COR-L47 (cell line): Measurements from ENCODE around the gene GAS2.

ENCODE experiments used
- DNase-seq: peaks from one replicate; lab custom pipeline; 2025; lab: John Stamatoyannopoulos, UW

The GAS2 gene

GRCh38 chr11:22728600-22729389 is 62.4 kb downstream of the GAS2 start:
- DNase-seq = no peak

GRCh38 chr11:22730319-22730718 is 63.9 kb downstream of the GAS2 start:
- DNase-seq = no peak

GRCh38 chr11:22732588-22732987 is 66.2 kb downstream of the GAS2 start:
- DNase-seq = no peak

- DNase-seq = no peak
Measured at GRCh38 chr11:22733475-22734248, 67.3 kb downstream of the GAS2 start.

DNA sequence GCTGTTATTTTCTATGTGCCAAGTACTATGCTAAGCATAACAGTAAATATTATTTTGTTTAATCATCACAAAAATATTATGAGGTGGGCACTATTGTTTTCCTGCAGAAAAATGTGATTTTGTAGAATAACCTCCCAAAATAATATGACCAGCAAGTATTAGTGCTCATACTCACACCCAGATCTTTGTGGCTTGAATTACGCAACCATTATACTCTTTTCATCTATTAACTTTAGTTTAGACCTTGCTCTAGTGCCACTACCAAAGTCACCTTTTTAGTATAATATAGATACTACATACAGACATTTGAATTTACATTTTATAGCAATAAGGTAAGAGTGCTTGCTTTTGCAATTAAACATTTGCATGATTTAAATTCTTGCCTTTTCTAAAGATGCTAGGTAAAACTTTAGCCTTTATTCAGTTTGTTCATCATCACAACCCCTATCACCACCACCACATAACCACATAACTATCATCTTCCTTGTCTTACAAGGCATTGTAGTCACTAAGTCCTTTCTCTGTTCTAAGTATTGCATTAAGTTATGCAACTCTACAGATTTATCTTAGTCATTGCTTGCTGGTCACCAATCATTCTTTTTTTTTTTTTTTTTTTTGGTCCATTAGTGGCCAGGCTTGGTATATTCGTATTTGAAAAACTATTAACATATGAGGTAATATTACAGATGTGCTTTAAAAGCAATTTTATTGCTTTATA is 68.4 kb downstream of the GAS2 start:
- DNase-seq = no peak

DNA sequence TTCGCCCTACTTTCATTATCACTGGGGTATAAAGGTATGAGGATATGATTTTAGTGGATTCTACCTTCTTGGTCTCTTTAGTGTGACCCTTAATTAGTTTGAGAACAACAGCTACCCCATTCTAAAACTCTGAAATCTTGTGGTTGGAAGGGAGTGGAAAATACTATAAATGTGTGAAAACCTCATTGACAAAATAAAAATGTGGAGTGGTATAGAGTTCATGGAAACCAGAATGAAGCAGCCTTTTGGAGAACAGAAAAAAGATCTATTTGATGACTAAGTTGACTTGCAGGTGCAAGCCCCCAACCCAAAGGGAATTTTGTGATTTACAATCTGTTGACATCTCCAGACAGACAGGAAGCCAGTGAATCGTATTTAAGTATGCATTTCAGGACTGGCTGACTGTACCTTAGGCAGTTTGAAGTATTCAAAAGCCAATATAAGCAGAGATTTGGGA is 75.8 kb downstream of the GAS2 start:
- DNase-seq = no peak

DNA sequence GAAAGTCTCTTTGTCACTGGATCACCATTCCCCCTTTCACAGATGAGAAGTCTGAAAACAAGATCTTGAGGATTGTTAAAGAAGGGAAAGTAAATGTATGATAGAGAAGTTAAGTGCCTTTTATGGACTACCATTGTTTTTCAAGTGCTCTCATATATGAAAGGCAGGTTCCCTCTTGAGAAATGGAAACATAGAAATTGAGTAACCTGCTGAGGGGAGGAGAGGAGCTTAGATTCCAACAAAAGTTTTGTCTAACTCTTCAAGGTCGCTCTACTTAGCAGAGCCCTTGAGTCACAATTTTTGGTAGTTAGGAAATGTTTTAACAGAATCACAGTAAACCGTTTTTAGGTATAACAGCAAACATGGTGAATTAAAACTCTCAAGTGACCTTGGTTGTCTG is 83.1 kb downstream of the GAS2 start:
- DNase-seq = no peak

- no peak for DNase-seq
Measured at GRCh38 chr11:22752908-22753310, 86.5 kb downstream of the GAS2 start.

GRCh38 chr11:22753416-22753815 is 87.0 kb downstream of the GAS2 start:
- no peak for DNase-seq

- no peak for DNase-seq
Measured at GRCh38 chr11:22761066-22761465, 94.7 kb downstream of the GAS2 start.

DNA sequence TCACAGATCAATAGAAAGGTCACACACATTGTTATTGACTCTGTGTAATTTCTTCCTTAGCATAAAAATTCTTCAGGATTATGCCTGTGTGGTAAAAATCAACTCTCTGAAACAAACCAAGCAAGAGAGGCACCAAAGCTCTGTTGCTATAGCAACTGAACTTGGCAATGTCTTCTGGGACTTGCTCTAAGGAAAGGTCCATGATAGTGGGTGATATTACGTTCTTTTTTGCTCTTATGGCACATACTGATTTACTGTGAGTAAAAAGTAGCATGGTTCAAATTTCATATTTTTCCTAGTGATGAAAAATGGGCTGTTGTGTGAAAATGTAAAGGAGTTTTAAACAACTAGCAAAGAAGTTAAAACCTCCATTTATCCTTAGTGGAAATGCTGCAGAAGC is 96.8 kb downstream of the GAS2 start:
- DNase-seq = no peak

DNA sequence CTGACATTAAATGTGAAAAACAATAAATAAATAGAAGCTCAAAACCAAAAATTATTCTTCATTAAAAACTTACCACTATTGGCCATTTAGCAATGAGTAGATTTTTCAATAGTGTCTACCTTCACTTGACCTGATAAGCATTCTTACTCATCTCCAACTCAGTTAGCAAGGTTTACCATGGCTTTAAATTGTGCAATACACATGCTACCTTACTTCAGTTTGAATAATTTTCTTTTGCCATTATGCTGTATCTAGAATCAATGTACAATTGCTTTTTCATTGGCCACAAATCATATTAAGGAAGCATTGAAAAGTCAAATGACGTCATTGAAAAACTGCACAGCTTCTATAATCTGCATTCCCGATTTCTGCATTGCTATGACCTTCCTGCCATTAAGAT is 98.3 kb downstream of the GAS2 start:
- no peak for DNase-seq

DNA sequence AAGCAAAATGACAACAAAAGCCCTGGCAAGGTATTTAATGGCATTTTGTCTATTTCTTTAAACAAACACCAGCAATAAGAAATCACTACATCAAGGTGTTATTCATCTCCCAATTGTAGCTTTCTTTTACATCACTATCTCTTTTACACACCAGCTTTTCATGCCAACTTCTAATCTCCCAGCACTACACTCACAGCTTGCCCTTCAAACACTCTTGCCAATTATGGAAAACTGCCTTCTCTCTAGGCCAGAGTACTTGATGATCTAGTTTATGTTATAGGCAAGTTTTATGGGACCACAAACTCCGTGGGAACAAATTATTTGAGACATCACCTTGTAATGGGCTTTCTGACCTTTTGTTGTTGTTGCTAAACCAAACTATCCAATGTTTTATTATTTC is 101.9 kb downstream of the GAS2 start:
- no peak for DNase-seq

- no peak for DNase-seq
Measured at GRCh38 chr11:22769081-22769480, 102.7 kb downstream of the GAS2 start.

DNA sequence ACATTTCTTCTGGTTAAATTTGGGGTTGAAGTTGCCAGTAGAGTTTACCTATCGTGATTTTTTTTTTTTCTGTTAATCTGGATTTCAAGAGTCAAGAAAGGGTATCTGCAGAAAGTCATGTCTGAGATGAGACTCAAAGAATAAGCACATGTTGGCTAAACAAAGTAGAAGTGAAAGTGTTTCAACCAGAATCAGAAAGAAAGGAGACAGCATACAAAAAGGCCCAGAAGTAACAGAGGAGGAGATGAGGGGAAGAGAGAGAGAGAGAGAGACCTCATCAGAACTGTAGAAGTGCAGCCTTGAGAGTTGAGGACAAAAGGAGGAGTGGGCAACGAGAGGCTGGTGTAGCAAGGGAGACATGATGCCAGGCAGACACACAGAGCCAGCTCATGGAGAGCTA is 108.3 kb downstream of the GAS2 start:
- no peak for DNase-seq

DNA sequence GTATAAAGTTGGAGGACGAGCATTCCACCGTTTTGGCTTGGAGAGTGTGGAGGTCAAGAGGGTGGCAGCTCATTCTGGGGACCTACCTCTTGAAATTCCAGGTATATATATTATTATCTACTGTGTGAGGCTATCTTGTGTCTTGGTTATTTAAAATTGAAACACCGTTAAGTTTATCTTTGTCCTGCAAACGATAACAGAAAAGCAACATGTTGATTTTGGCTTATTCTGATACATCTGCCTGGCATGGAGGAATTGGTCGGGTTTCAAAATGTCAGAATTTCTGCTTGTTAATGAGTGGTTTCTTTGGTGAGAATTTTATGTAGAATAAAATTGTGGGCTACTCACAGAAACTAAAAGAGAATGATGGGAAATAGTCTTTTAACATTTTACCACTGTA is 108.8 kb downstream of the GAS2 start:
- DNase-seq = no peak

- DNase-seq = no peak
Measured at GRCh38 chr11:22778642-22779041, 112.2 kb downstream of the GAS2 start.

- DNase-seq = no peak
Measured at GRCh38 chr11:22779850-22780249, 113.4 kb downstream of the GAS2 start.

DNA sequence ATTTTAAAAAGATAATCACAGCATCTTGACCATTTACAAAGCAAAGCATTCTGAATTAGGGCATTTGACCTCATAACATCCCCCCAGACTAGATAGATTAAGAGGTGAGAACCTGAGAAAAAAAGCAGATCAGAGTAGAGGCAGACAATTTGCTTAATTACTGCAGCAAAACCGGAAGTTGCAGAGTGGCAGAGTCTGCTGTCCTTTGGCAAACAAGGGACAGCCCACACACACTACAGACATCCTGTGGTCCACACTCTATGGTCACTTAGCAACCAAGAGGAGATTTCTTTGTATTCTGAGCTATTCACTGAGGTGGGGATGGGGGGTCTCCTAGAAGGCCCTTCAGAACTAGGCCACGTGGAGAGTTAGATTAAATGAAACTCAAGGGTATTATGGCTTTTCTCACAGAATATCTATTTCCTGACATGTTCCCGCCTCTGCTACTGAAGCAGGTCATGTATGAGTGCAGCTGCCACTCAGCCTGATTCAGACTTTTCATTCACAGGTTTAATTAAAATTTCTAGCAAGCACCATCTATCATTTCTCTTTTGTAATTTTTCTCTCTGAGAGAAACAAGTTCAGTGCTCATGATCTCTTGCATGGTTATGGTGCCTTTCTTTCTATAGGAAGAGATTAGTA is 114.7 kb downstream of the GAS2 start:
- DNase-seq = peak; percentile 40

- DNase-seq = no peak
Measured at GRCh38 chr11:22785251-22785650, 118.8 kb downstream of the GAS2 start.

GRCh38 chr11:22786475-22786874 is 120.1 kb downstream of the GAS2 start:
- no peak for DNase-seq

GRCh38 chr11:22787055-22787454 is 120.6 kb downstream of the GAS2 start:
- no peak for DNase-seq
